Tibial nerve (tissue), 3 donors: Measurements from ENCODE around the gene LSS.

ENCODE experiments used
- EP300 ChIP-seq, 2 donors: sonication (generic); formaldehyde crosslinking; IDR thresholded peaks; one replicate each; pipeline ENCODE4 v1.6.1; 2017; ENCODE audit warnings: antibody characterized with exemption in 2 of 2, mild to moderate bottlenecking in 1 of 2
- POLR2A ChIP-seq, 2 donors: fragments of 450-650 bp; IDR thresholded peaks; one replicate each; pipeline ENCODE4 v1.6.1; 2017; ENCODE audit warnings: antibody characterized with exemption in 2 of 2, mild to moderate bottlenecking in 2 of 2, moderate library complexity in 2 of 2

- no peak for TF ChIP-seq POLR2A (IDR thresholded peaks at IDR 0.05)
- TF ChIP-seq EP300 (IDR thresholded peaks at IDR 0.05), result no peak
Observed at GRCh38 chr21:46265736-46266525, 37.4 kb upstream of the LSS start.
